Heart right ventricle (tissue), 16 donors: ENCODE results near the gene TYW3. TPM values are rescaled to one million over a fixed set of nuclear protein-coding genes. Genes with fewer than 3 reads are reported as not detected.

ENCODE experiments used
- ATAC-seq, 8 donors: fragments of 200-7000 bp; cut with Tn5 transposase; one replicate each; pipeline ENCODE4 v1.9.1; 2020; ENCODE audit warnings: mild to moderate bottlenecking in 8 of 8, moderate library complexity in 8 of 8, moderate number of reproducible peaks in 1 of 8
- DNase-seq, 2 donors: peaks; one replicate each; pipeline ENCODE4 v3.0.0-alpha.2; 2020
- H3K27ac ChIP-seq, 10 donors: fragments of 200-600 bp; sonication (generic) in 2 of 10; one replicate each; pipeline versions ENCODE4 v1.5.0 to v1.8.0; 2020 to 2022; ENCODE audit warnings: mild to moderate bottlenecking in 3 of 10
- H3K27me3 ChIP-seq, 7 donors: fragments of 200-600 bp; one replicate each; pipeline ENCODE4 v1.8.0; 2021 to 2022; ENCODE audit warnings: mild to moderate bottlenecking in 2 of 7
- H3K36me3 ChIP-seq, 9 donors: fragments of 200-600 bp; sonication (generic) in 1 of 9; one replicate each; pipeline versions ENCODE4 v1.5.0 to v1.8.0; 2020 to 2022; ENCODE audit warnings: mild to moderate bottlenecking in 2 of 9
- H3K4me1 ChIP-seq, 9 donors: fragments of 200-600 bp; sonication (generic) in 1 of 9; one replicate each; pipeline versions ENCODE4 v1.5.0 to v1.8.0; 2020 to 2022; ENCODE audit warnings: mild to moderate bottlenecking in 4 of 9
- H3K4me3 ChIP-seq, 10 donors: fragments of 200-600 bp; sonication (generic) in 2 of 10; one replicate each; pipeline versions ENCODE4 v1.5.0 to v1.8.0; 2020 to 2022; ENCODE audit warnings: mild to moderate bottlenecking in 7 of 10, moderate library complexity in 2 of 10
- H3K9me3 ChIP-seq, 11 donors: fragments of 200-600 bp in 10 of 11; sonication (generic) in 2 of 11; one replicate each; pipeline versions ENCODE4 v1.5.0 to v1.8.0; 2013 to 2022; ENCODE audit warnings: mild to moderate bottlenecking in 2 of 11, control low read depth in 1 of 11, moderate library complexity in 1 of 11
- CTCF ChIP-seq, 9 donors: fragments of 200-600 bp; sonication (generic) in 2 of 9; IDR thresholded peaks; one replicate each; pipeline versions ENCODE4 v1.5.0 to v1.8.0; 2021 to 2022; ENCODE audit warnings: antibody characterized with exemption in 9 of 9, mild to moderate bottlenecking in 5 of 9, moderate library complexity in 1 of 9
- WGBS, 2 donors: extraction: QIAGEN DNeasy Blood & Tissue Kit; methylation state at CpG; one replicate each; pipeline ENCODE4 v1.1.7; 2013; ENCODE audit warnings: inconsistent platforms in 1 of 2; 5-methylcytosine and 5-hydroxymethylcytosine counted together
- intact Hi-C, 10 donors: fragments of 100-400 bp; cut with DNase I; formaldehyde crosslinking; loops; one replicate each; pipeline versions ENCODE4 v1.11.1 to v1.14.2; 2022
- long read RNA-seq, 3 donors: library from polyadenylated mRNA; unstranded; transcript quantifications; one replicate each; pipeline ENCODE4 v2.0.0, GENCODE V29; 2020 to 2021
- polyA plus RNA-seq, 2 donors: library from polyadenylated mRNA; stranded (reverse); fragments of 200-250 nt; gene quantifications; one replicate each; pipeline ENCODE4 v1.2.3, GENCODE V29; 2013
- total RNA-seq, 10 donors: library from RNA; stranded (reverse); fragmentation: NEBNext Ultra II Directional in 3 of 10; extraction: Animal tissue kit (Norgen Biotek cat#: 25700) in 3 of 10; gene quantifications; one replicate each; pipeline versions ENCODE4 v1.2.1 to v1.2.4, GENCODE V29; 2021 to 2023
- donor health status: Arrhythmogenic right ventricular cardiomyopathy.
- donor health status: ischemic (EF 13 %, LVEDD 7.1; RV severe dilation, severe dysfunction).
- donor health status: healthy with polysubstance abuse.
- donor health status: DM: no; HTN: yes; CAD: no.
- donor health status: DM: no; HTN: no; CAD: no.
- donor health status: ischemic (EF 25% LVEDD 6.9; RV normal size, moderate dysfunction).
- donor health status: ischemic (EF 25% LVEDD 5.7; RV mildly dilated, moderate dysfunction).
- donor health status: healthy.
- donor health status: DM: yes; HTN: yes; CAD: no.
- donor health status: Ischemic cardiomyopathy.
- donor health status: ischemic (EF 35%, LVEDD 5.7; RV mildly dilated, moderate dysfunction).
- donor health status: nonischemic (EF 11% LVEDD 7.7; RV severe dilation, severe dysfunction).
- donor health status: DM: yes; HTN: yes; CAD: no.
- donor health status: PGD.
- donor health status: ischemic (EF 29% LVEDD 5.4; RV normal size, mild dysfunction).
- donor health status: nonischemic (EF 23%, LVEDD 6.1; RV moderate dilation, normal function).

The TYW3 gene
- total RNA-seq, result 10 to 100 TPM; 13.7 to 25.7 (median 20.3) TPM
- 10 to 100 TPM in 1 of 2 donors, 1 to 10 TPM in 1; 9.9 to 32.2 TPM for polyA plus RNA-seq
- long read RNA-seq, donor 1, transcript TYW3-201 (6 exons, 3,430 nt), result major isoform, 12 of 17 reads
- long read RNA-seq, donor 1, partial matches to known transcripts, result 3 of 17 reads
- long read RNA-seq, donor 1, other reads (novel, unspliced or antisense), result 2 of 17 reads
- long read RNA-seq, donor 2, transcript TYW3-201 (6 exons, 3,430 nt), result major isoform, 18 of 20 reads
- long read RNA-seq, donor 2, partial matches to known transcripts, result 1 of 20 reads
- long read RNA-seq, donor 2, other reads (novel, unspliced or antisense), result 1 of 20 reads
- long read RNA-seq, donor 3, transcript TYW3-201 (6 exons, 3,430 nt), result major isoform, 10 of 15 reads
- long read RNA-seq, donor 3, partial matches to known transcripts, result 0 of 15 reads
- long read RNA-seq, donor 3, other reads (novel, unspliced or antisense), result 5 of 15 reads

- H3K4me1 ChIP-seq, result peaks cover 2 to 56% (median 34%) of the 10 kb centered on the region in 9 donors
These were observed at the start of gene TYW3, which contains the start of gene CRYZ for GRCh38 chr1:74732960-74733603. TYW3 (plus strand) TSS chr1:74733152; CDS start chr1:74733245, 93 bp downstream. CRYZ (minus strand) TSS chr1:74733050; CDS start chr1:74724821, 8,229 bp downstream.

GRCh38 chr1:74683656-74684055 is 49.3 kb upstream of the TYW3 start:
- DNase-seq (no peak), ATAC-seq (no peak)
- intact Hi-C loops, result no loop called here
- no peaks in the 10 kb centered on the region for H3K36me3 ChIP-seq
- H3K4me3 ChIP-seq, result no peak overlapping the region
- no peaks in the 10 kb centered on the region for H3K4me1 ChIP-seq
- no peak for TF ChIP-seq CTCF (IDR thresholded peaks at IDR 0.05)
- no peak overlapping the region for H3K27ac ChIP-seq
- peaks cover 0 to 7% (median 0%) of the 10 kb centered on the region in 7 donors for H3K27me3 ChIP-seq
- no peaks in the 10 kb centered on the region for H3K9me3 ChIP-seq

More at GRCh38 chr1:74732960-74733603, at the start of gene TYW3, which contains the start of gene CRYZ:
- no peak for TF ChIP-seq CTCF (IDR thresholded peaks at IDR 0.05)
- 1 to 4% methylated on average over 30 of the region's 30 CpGs for WGBS, 2 donors
- H3K36me3 ChIP-seq, result peaks cover 0 to 25% (median 13%) of the 10 kb centered on the region in 9 donors
- ATAC-seq, result peak; percentile 96 to 99 (median 98)
- H3K4me3 ChIP-seq, result peak within 1 kb of the TSS; percentile 62 to 80 (median 76)
- no peaks in the 10 kb centered on the region for H3K9me3 ChIP-seq
- peak within 1 kb of the TSS; percentile 57 to 92 (median 88) for H3K27ac ChIP-seq
- H3K27me3 ChIP-seq, result no peaks in the 10 kb centered on the region
- intact Hi-C loops, result no loop called here
- DNase-seq, result peak; percentile 87 to 96

- H3K9me3 ChIP-seq, result no peaks in the 10 kb centered on the region
- TF ChIP-seq CTCF (IDR thresholded peaks at IDR 0.05), result no peak
- DNase-seq (no peak), ATAC-seq (no peak)
- H3K4me3 ChIP-seq, result no peak overlapping the region
- intact Hi-C loops, result no loop called here
- H3K27ac ChIP-seq, result no peak overlapping the region
- no peaks in the 10 kb centered on the region for H3K36me3 ChIP-seq
- peaks cover 0 to 7% (median 0%) of the 10 kb centered on the region in 7 donors for H3K27me3 ChIP-seq
- H3K4me1 ChIP-seq, result no peaks in the 10 kb centered on the region
- WGBS, 2 donors, result 94 to 96% methylated on average over 2 of the region's 2 CpGs
These were observed 48.7 kb upstream of the TYW3 start for GRCh38 chr1:74684301-74684700.

GRCh38 chr1:74686928-74687327 is 46.0 kb upstream of the TYW3 start:
- intact Hi-C loops, result no loop called here
- H3K4me3 ChIP-seq, result no peak overlapping the region
- no peak overlapping the region for H3K27ac ChIP-seq
- no peaks in the 10 kb centered on the region for H3K36me3 ChIP-seq
- TF ChIP-seq CTCF (IDR thresholded peaks at IDR 0.05), result no peak
- no peaks in the 10 kb centered on the region for H3K9me3 ChIP-seq
- DNase-seq (no peak), ATAC-seq (no peak)
- 84 to 92% methylated on average over 4 of the region's 4 CpGs for WGBS, 2 donors
- peaks cover 0 to 5% (median 0%) of the 10 kb centered on the region in 9 donors for H3K4me1 ChIP-seq
- peaks cover 0 to 7% (median 0%) of the 10 kb centered on the region in 7 donors for H3K27me3 ChIP-seq
